ENCODE results near the gene B9D1.

Gene B9D1

DNA sequence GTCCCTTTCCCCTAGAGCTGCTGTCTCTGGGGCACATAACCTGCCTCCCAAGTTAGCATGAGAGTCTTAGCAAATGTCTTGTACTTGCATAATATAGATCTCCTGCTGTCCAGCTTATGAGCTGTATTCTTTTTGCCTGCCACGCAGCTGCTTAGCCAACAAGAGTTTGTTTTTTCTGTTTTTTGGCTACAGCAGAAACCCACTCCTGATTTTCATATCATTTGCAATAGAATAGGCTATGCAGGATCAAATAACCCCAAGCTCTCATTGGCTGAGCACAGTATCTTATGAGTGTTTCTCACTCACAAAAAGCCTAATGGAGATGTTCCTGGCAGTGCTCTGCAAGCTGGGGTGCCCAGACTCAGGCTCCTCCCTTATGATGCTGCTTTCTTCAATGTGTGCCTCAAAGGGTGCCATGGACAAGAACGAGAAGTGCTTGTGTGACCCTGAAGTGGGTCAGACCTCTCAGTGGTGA, 23.1 kb downstream of the B9D1 start:
- no peak overlapping the region for H3K9ac ChIP-seq (ENCODE audit: low read depth, low read length)

DNA sequence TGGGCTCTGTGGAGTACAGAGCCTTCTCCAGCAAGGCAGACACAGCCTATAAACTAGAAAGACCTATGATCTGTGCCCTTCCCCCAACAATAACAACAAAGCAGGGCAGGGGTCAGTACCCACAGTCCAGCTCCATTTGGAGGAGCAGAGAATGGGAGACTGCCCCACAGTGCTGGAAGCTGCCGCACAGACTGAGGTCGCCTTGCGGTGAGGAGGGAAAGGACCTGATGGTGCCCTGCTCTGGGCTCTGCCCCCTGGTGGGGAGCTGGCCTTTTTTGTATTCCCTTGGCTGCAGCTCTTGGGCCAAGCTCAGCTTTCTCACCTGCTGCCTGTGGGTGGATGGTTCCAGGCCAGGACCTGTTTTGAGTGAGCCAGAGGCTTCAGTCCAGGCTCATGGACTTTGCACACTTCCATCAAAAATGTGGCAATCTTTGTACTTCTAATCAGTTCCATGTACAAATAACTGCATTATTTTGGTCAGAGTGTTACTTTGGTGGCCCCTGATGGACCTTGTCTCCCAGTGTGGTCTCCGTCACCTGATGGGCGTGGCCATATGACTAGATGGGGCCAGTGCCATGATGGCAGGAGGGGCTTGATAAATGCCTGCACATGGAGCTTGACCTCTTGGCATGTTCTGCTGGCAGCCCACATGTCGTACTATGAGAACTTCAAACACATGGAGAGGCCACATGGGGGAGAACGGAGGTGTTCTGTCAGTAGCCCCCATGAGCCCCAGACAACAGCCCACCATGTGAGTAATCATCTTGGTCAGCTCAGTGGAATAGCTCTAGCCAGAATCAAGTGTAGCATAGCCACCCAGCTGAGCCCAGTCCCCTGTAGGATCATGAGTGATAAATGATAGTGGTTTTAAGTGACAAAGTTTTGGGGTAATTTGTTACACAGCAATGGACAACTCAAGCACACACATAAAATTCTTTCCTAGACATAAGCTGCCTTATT, 24.2 kb downstream of the B9D1 start:
- TF ChIP-seq, protein P1, sequence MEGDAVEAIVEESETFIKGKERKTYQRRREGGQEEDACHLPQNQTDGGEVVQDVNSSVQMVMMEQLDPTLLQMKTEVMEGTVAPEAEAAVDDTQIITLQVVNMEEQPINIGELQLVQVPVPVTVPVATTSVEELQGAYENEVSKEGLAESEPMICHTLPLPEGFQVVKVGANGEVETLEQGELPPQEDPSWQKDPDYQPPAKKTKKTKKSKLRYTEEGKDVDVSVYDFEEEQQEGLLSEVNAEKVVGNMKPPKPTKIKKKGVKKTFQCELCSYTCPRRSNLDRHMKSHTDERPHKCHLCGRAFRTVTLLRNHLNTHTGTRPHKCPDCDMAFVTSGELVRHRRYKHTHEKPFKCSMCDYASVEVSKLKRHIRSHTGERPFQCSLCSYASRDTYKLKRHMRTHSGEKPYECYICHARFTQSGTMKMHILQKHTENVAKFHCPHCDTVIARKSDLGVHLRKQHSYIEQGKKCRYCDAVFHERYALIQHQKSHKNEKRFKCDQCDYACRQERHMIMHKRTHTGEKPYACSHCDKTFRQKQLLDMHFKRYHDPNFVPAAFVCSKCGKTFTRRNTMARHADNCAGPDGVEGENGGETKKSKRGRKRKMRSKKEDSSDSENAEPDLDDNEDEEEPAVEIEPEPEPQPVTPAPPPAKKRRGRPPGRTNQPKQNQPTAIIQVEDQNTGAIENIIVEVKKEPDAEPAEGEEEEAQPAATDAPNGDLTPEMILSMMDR (IDR thresholded peaks at IDR 0.05; ENCODE audit: borderline replicate concordance, extremely low read depth, low read length, poor library complexity, severe bottlenecking), result peak; percentile 61
- no peak for TF ChIP-seq EZH2 (IDR thresholded peaks at IDR 0.05; ENCODE audit: borderline replicate concordance, low read depth, low read length, severe bottlenecking)
- no peaks in the 10 kb centered on the region for H3K79me2 ChIP-seq (ENCODE audit: insufficient read depth, low read length)
- DNase-seq, result peak; percentile 47
- peak; percentile 78 for ATAC-seq (ENCODE audit: insufficient read depth, low read depth)
- no peak overlapping the region for H2AFZ ChIP-seq (ENCODE audit: low read depth, low read length)
- H4K20me1 ChIP-seq (ENCODE audit: insufficient read depth, low read length), result peaks cover 32% of the 10 kb centered on the region
- H3K9ac ChIP-seq (ENCODE audit: low read depth, low read length), result no peak overlapping the region
- peaks cover 14% of the 10 kb centered on the region for H3K27me3 ChIP-seq (ENCODE audit: insufficient read depth, low read length, poor library complexity)
- no peak overlapping the region for H3K27ac ChIP-seq (ENCODE audit: low read length)
- H3K4me2 ChIP-seq (ENCODE audit: insufficient read depth, low read length), result no peak overlapping the region
- no peak overlapping the region for H3K4me3 ChIP-seq (ENCODE audit: low read depth in 1 of 2, low read length in 2 of 2)
- H3K4me1 ChIP-seq (ENCODE audit: insufficient read depth, low read length), result no peaks in the 10 kb centered on the region
- H3K9me3 ChIP-seq (ENCODE audit: insufficient read depth, low read length, severe bottlenecking), result no peaks in the 10 kb centered on the region
- no peaks in the 10 kb centered on the region for H3K36me3 ChIP-seq (ENCODE audit: insufficient read depth, low read length)

More for the DNA sequence above, 23.1 kb downstream of the B9D1 start:
- H3K9me3 ChIP-seq (ENCODE audit: insufficient read depth, low read length, severe bottlenecking), result no peaks in the 10 kb centered on the region
- H3K27ac ChIP-seq (ENCODE audit: low read length), result no peak overlapping the region
- H3K4me3 ChIP-seq (ENCODE audit: low read depth in 1 of 2, low read length in 2 of 2), result no peak overlapping the region
- no peaks in the 10 kb centered on the region for H3K79me2 ChIP-seq (ENCODE audit: insufficient read depth, low read length)
- no peak for TF ChIP-seq EZH2 (IDR thresholded peaks at IDR 0.05; ENCODE audit: borderline replicate concordance, low read depth, low read length, severe bottlenecking)
- TF ChIP-seq, protein P1 (IDR thresholded peaks at IDR 0.05; ENCODE audit: borderline replicate concordance, extremely low read depth, low read length, poor library complexity, severe bottlenecking), result no peak
- H3K36me3 ChIP-seq (ENCODE audit: insufficient read depth, low read length), result no peaks in the 10 kb centered on the region
- peaks cover 12% of the 10 kb centered on the region for H3K27me3 ChIP-seq (ENCODE audit: insufficient read depth, low read length, poor library complexity)
- H2AFZ ChIP-seq (ENCODE audit: low read depth, low read length), result no peak overlapping the region
- DNase-seq (no peak), ATAC-seq (ENCODE audit: insufficient read depth, low read depth) (no peak)
- no peaks in the 10 kb centered on the region for H3K4me1 ChIP-seq (ENCODE audit: insufficient read depth, low read length)
- H4K20me1 ChIP-seq (ENCODE audit: insufficient read depth, low read length), result peaks cover 36% of the 10 kb centered on the region
- no peak overlapping the region for H3K4me2 ChIP-seq (ENCODE audit: insufficient read depth, low read length)

DNA sequence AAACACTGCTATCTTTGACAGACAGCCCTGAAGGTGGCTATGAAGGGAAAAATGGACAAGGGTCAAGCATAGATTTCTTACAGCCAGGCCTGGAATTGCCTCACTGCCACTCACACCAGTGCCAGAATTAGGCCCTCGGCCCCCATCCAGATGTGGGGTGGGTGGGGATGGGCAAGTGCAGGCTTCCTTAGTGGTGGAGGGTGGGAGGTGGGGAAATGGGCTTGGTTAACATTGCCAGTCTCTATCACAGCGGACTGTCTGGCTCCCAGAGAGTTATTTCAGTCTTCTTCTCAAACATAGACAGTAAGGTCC, 24.9 kb downstream of the B9D1 start:
- Histone ChIP-seq H3K9ac (ENCODE audit: low read depth, low read length) (no peak overlapping the region), H3K27ac (ENCODE audit: low read length) (no peak overlapping the region), H3K4me2 (ENCODE audit: insufficient read depth, low read length) (no peak overlapping the region), H2AFZ (ENCODE audit: low read depth, low read length) (no peak overlapping the region), H3K4me1 (ENCODE audit: insufficient read depth, low read length) (no peaks in the 10 kb centered on the region), H3K9me3 (ENCODE audit: insufficient read depth, low read length, severe bottlenecking) (no peaks in the 10 kb centered on the region), H3K79me2 (ENCODE audit: insufficient read depth, low read length) (no peaks in the 10 kb centered on the region), H3K36me3 (ENCODE audit: insufficient read depth, low read length) (no peaks in the 10 kb centered on the region), H3K27me3 (ENCODE audit: insufficient read depth, low read length, poor library complexity) (peaks cover 17% of the 10 kb centered on the region), H3K4me3 (ENCODE audit: low read depth in 1 of 2, low read length in 2 of 2) (no peak overlapping the region), H4K20me1 (ENCODE audit: insufficient read depth, low read length) (peaks cover 34% of the 10 kb centered on the region)
- TF ChIP-seq EZH2 (IDR thresholded peaks at IDR 0.05; ENCODE audit: borderline replicate concordance, low read depth, low read length, severe bottlenecking), result no peak
- TF ChIP-seq, protein P1 (IDR thresholded peaks at IDR 0.05; ENCODE audit: borderline replicate concordance, extremely low read depth, low read length, poor library complexity, severe bottlenecking), result no peak
- 0 out of 3 replicates have a peak, but pooled peaks have one; percentile 19 for ATAC-seq (ENCODE audit: insufficient read depth, low read depth)
- no peak for DNase-seq
